DND-41 (cell line): Measurements from ENCODE around the gene RANBP17.

Experiments
- CTCF ChIP-seq: IDR thresholded peaks from 2 replicates; pipeline ENCODE4 v1.5.1; 2012; ENCODE audit warnings: borderline replicate concordance, low read length, moderate library complexity, mild to moderate bottlenecking; ENCODE audit not compliant: poor library complexity, severe bottlenecking; ENCODE audit errors: extremely low read depth
- EZH2 ChIP-seq: IDR thresholded peaks from 3 replicates; pipeline ENCODE4 v1.6.1; 2012; ENCODE audit warnings: borderline replicate concordance, low read depth, mild to moderate bottlenecking, moderate library complexity, low read length, inconsistent platforms; ENCODE audit not compliant: severe bottlenecking

DNA sequence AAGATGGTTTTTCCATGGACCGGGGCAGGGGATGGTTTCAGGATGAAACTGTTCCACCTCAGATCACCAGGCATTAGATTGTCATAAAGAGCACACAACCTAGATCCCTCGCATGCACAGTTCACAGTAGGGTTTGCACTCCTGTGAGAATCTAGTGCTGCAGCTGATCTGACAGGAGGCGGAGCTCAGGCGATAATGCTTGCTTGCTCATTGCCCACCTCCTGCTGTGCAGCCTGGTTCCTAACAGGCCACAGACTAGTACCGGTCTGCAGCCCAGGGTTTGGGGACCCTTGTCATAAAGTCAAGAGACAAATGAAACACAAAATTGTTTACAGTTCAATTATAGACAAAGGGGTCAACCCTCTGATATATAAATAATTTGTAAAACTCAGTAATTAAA is 101.7 kb downstream of the RANBP17 start:
- TF ChIP-seq CTCF (no peak), EZH2 (no peak)
